Stimulated activated naive CD4-positive, alpha-beta T cell (primary cell): Measurements from ENCODE around the gene RPL27A.
"Not testable (repeated sequence)": the region's sequence is repeated elsewhere in the genome, so short reads cannot be mapped to it uniquely, and the experiment has no call there.

Source experiments
- DNase-seq, 6 experiments: peaks; one replicate each; lab custom pipeline; 2025; lab: John Stamatoyannopoulos, UW

The RPL27A gene

GRCh38 chr11:8682303-8683114 lies at the start of gene RPL27A, which contains the start of gene TRIM66:
Gene RPL27A (plus strand): TSS chr11:8682792. CDS start chr11:8682814, 22 bp downstream.
Gene TRIM66 (minus strand): TSS chr11:8682665. CDS start chr11:8672274, 10,391 bp downstream.
- DNase-seq, result peak; percentile 95 to 99 (median 98)

GRCh38 chr11:8634498-8634897 lies 48.1 kb upstream of the RPL27A start:
- no peak for DNase-seq

GRCh38 chr11:8636127-8636526 lies 46.5 kb upstream of the RPL27A start:
- DNase-seq, result no peak

- no peak for DNase-seq
Measured at GRCh38 chr11:8638300-8638699, 44.3 kb upstream of the RPL27A start.

GRCh38 chr11:8639655-8640054 lies 42.9 kb upstream of the RPL27A start:
- no peak for DNase-seq

GRCh38 chr11:8640267-8640906 lies 42.2 kb upstream of the RPL27A start:
- DNase-seq, result no peak

GRCh38 chr11:8641332-8641731 lies 41.3 kb upstream of the RPL27A start:
- no peak for DNase-seq

- DNase-seq, result no peak
Measured at GRCh38 chr11:8642196-8642841, 40.3 kb upstream of the RPL27A start.

GRCh38 chr11:8646873-8647272 lies 35.7 kb upstream of the RPL27A start:
- DNase-seq, result no peak

- DNase-seq, result no peak
Measured at GRCh38 chr11:8649361-8649760, 33.2 kb upstream of the RPL27A start.

GRCh38 chr11:8650401-8650990 lies 32.1 kb upstream of the RPL27A start:
- no peak for DNase-seq

GRCh38 chr11:8652140-8652539 lies 30.5 kb upstream of the RPL27A start:
- no peak for DNase-seq

- no peak for DNase-seq
Measured at GRCh38 chr11:8654503-8654902, 28.1 kb upstream of the RPL27A start.

GRCh38 chr11:8656291-8656690 lies 26.3 kb upstream of the RPL27A start:
- no peak for DNase-seq

GRCh38 chr11:8658321-8659057 lies 24.1 kb upstream of the RPL27A start:
- DNase-seq, result no peak

GRCh38 chr11:8661001-8661795 lies 21.4 kb upstream of the RPL27A start:
- no peak for DNase-seq

GRCh38 chr11:8665222-8665621 lies 17.4 kb upstream of the RPL27A start:
- DNase-seq, result no peak

GRCh38 chr11:8670081-8670480 lies 12.5 kb upstream of the RPL27A start:
- not testable (repeated sequence) for DNase-seq

GRCh38 chr11:8671193-8671612 lies 11.4 kb upstream of the RPL27A start:
- no peak for DNase-seq

GRCh38 chr11:8671651-8672062 lies 10.9 kb upstream of the RPL27A start:
- DNase-seq, result no peak

GRCh38 chr11:8672346-8672745 lies 10.2 kb upstream of the RPL27A start:
- DNase-seq, result no peak
